GM12878 (cell line): ENCODE results near the gene MRS2.

Experiments
- CTCF ChIP-seq, 3 experiments: IDR thresholded peaks in 2 of 3; conservative IDR thresholded peaks in 1 of 3; 2 replicates each; pipeline ENCODE4 v1.5.1; 2011; ENCODE audit warnings: low read depth in 3 of 3, low read length in 3 of 3, mild to moderate bottlenecking in 3 of 3, control low read depth in 2 of 3, moderate library complexity in 2 of 3, inconsistent platforms in 1 of 3, mixed read lengths in 1 of 3; ENCODE audit not compliant: control insufficient read depth in 2 of 3, insufficient read depth in 1 of 3; ENCODE audit errors: extremely low read depth in 1 of 3
- ELK1 ChIP-seq: IDR thresholded peaks from 2 replicates; pipeline ENCODE4 v1.6.1; 2012; ENCODE audit warnings: low read depth, low read length, improper control_type of control experiment
- MLLT1 ChIP-seq: fragments of 450-650 bp; IDR thresholded peaks from 2 replicates; pipeline ENCODE4 v1.6.1; 2016; ENCODE audit warnings: mild to moderate bottlenecking
- SPI1 ChIP-seq: IDR thresholded peaks from 2 replicates; pipeline ENCODE4 v1.6.1; 2011; ENCODE audit warnings: low read depth, mild to moderate bottlenecking, low read length, moderate library complexity, borderline replicate concordance; ENCODE audit not compliant: insufficient read depth
- USF1 ChIP-seq: IDR thresholded peaks from 2 replicates; pipeline ENCODE4 v1.6.1; 2011; ENCODE audit warnings: borderline replicate concordance, low read depth, mild to moderate bottlenecking, moderate library complexity, mixed read lengths, low read length; ENCODE audit not compliant: insufficient read depth; ENCODE audit errors: extremely low read length
- ZNF207 ChIP-seq: fragments of 450-650 bp; IDR thresholded peaks from 2 replicates; pipeline ENCODE4 v1.6.1; 2014; ENCODE audit warnings: antibody characterized with exemption, mild to moderate bottlenecking, borderline replicate concordance
- ZZZ3 ChIP-seq: IDR thresholded peaks from 2 replicates; pipeline ENCODE4 v1.6.1; 2011; ENCODE audit warnings: low read depth; ENCODE audit not compliant: control insufficient read depth, insufficient read length

- no peak for TF ChIP-seq ELK1
- TF ChIP-seq CTCF (IDR thresholded peaks at IDR 0.05 in 2 of 3, conservative IDR thresholded peaks at IDR 0.05 in 1 of 3; ENCODE audit: control insufficient read depth in 2 of 3, extremely low read depth in 1 of 3, insufficient read depth in 1 of 3, low read depth in 3 of 3, low read length in 3 of 3) = no peak
- no peak for TF ChIP-seq ZNF207
- no peak for TF ChIP-seq SPI1
- no peak for TF ChIP-seq MLLT1
- no peak for TF ChIP-seq USF1
- TF ChIP-seq ZZZ3 = no peak
These were observed 41.9 kb downstream of the MRS2 start for GRCh38 chr6:24444588-24444987.
